HG02885 (cell line): ENCODE data around the gene NMRAL1.

Source experiments
- ATAC-seq: cut with Tn5 transposase; IDR thresholded peaks from one replicate; pipeline ENCODE4 v1.9.1; 2021; ENCODE audit warnings: mild to moderate bottlenecking; ENCODE audit not compliant: unreplicated experiment, poor library complexity

Gene NMRAL1

GRCh38 chr16:4431023-4431422 lies 43.4 kb downstream of the NMRAL1 start:
- no peak for ATAC-seq

GRCh38 chr16:4428500-4428899 lies 45.9 kb downstream of the NMRAL1 start:
- ATAC-seq, result no peak

- ATAC-seq, result no peak
Observed at GRCh38 chr16:4426722-4427372, 47.6 kb downstream of the NMRAL1 start.

GRCh38 chr16:4426021-4426684 lies 48.3 kb downstream of the NMRAL1 start:
- ATAC-seq, result peak; percentile 3

- peak; percentile 91 for ATAC-seq
Observed at GRCh38 chr16:4425378-4426020, 48.9 kb downstream of the NMRAL1 start, which contains the start of gene DNAJA3. DNAJA3 (plus strand) TSS chr16:4425868; CDS start chr16:4425882, 14 bp downstream.

GRCh38 chr16:4420505-4421105 lies 53.8 kb downstream of the NMRAL1 start:
- ATAC-seq, result no peak

GRCh38 chr16:4419402-4419959 lies 54.9 kb downstream of the NMRAL1 start:
- ATAC-seq, result no peak

GRCh38 chr16:4416200-4417032 lies 58.0 kb downstream of the NMRAL1 start, which contains the start of gene CORO7:
CORO7 (minus strand) TSS chr16:4416596; CDS start chr16:4416518, 78 bp downstream.
- peak; percentile 82 for ATAC-seq

- peak; percentile 17 for ATAC-seq
Observed at GRCh38 chr16:4415538-4416199, 58.8 kb downstream of the NMRAL1 start.

GRCh38 chr16:4414187-4414917 lies 60.1 kb downstream of the NMRAL1 start:
- ATAC-seq, result peak; percentile 61

- no peak for ATAC-seq
Observed at GRCh38 chr16:4412854-4413253, 61.6 kb downstream of the NMRAL1 start.

GRCh38 chr16:4412159-4412558 lies 62.3 kb downstream of the NMRAL1 start:
- ATAC-seq, result no peak
